ENCODE results near the gene ME3. TPM values are rescaled to one million over a fixed set of nuclear protein-coding genes. Genes with fewer than 3 reads are reported as not detected.

Gene ME3
- total and polyA plus RNA-seq, 2 experiments from 2014 or later: 3.5 to 17.2 TPM

GRCh38 chr11:86571273-86571948 is 101.0 kb downstream of the ME3 start:
- Histone ChIP-seq H3K36me3 (no peaks in the 10 kb centered on the region), H3K27me3 (no peaks in the 10 kb centered on the region), H3K4me3 (no peak overlapping the region), H3K4me1 (ENCODE audit: low read depth) (peaks cover 13% of the 10 kb centered on the region), H3K9me3 (ENCODE audit: low read depth) (no peaks in the 10 kb centered on the region), H3K27ac (no peak overlapping the region)
- TF ChIP-seq, protein P1, sequence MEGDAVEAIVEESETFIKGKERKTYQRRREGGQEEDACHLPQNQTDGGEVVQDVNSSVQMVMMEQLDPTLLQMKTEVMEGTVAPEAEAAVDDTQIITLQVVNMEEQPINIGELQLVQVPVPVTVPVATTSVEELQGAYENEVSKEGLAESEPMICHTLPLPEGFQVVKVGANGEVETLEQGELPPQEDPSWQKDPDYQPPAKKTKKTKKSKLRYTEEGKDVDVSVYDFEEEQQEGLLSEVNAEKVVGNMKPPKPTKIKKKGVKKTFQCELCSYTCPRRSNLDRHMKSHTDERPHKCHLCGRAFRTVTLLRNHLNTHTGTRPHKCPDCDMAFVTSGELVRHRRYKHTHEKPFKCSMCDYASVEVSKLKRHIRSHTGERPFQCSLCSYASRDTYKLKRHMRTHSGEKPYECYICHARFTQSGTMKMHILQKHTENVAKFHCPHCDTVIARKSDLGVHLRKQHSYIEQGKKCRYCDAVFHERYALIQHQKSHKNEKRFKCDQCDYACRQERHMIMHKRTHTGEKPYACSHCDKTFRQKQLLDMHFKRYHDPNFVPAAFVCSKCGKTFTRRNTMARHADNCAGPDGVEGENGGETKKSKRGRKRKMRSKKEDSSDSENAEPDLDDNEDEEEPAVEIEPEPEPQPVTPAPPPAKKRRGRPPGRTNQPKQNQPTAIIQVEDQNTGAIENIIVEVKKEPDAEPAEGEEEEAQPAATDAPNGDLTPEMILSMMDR (IDR thresholded peaks at IDR 0.05; ENCODE audit: low read depth, low read length): peak; percentile 39
- peak; percentile 25 to 26 for DNase-seq (ENCODE audit: low read depth in 1 of 2, low spot score in 1 of 2)

GRCh38 chr11:86570451-86570850 is 102.0 kb downstream of the ME3 start:
- TF ChIP-seq, protein P1 (IDR thresholded peaks at IDR 0.05; ENCODE audit: low read depth, low read length): no peak
- Histone ChIP-seq H3K9me3 (ENCODE audit: low read depth) (no peaks in the 10 kb centered on the region), H3K36me3 (no peaks in the 10 kb centered on the region), H3K4me1 (ENCODE audit: low read depth) (peaks cover 13% of the 10 kb centered on the region), H3K27ac (no peak overlapping the region), H3K4me3 (no peak overlapping the region), H3K27me3 (no peaks in the 10 kb centered on the region)
- no peak for DNase-seq (ENCODE audit: low read depth in 1 of 2, low spot score in 1 of 2)

- TF ChIP-seq, protein P1 (IDR thresholded peaks at IDR 0.05; ENCODE audit: low read depth, low read length): no peak
- peak in 1 of 2 donors; percentile 14 for DNase-seq (ENCODE audit: low read depth in 1 of 2, low spot score in 1 of 2)
- H3K27ac ChIP-seq: no peak overlapping the region
Measured at GRCh38 chr11:86570020-86570419, 102.4 kb downstream of the ME3 start.

DNA sequence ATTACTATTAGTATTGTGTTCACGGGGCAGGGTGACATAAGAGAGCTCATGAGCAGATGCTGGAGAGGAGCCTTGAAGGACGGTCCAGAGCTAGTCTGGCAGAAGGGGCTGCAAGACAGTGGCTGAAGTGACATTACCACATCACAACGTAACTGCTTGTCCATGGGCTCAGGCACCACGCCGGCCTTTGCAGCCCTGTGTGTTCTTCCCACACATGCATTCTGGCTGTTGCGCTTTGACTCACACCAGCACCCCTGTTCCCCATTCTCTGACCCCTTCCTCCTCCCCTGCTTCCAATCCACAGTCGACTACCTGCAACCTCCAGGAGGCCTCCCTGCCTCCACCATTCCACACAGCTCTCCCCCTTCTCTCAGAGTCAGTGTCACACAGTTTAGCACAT is 103.3 kb downstream of the ME3 start:
- H3K27ac ChIP-seq: no peak overlapping the region
- H3K4me1 ChIP-seq (ENCODE audit: low read depth): peaks cover 8% of the 10 kb centered on the region
- DNase-seq (ENCODE audit: low read depth in 1 of 2, low spot score in 1 of 2): no peak
- H3K27me3 ChIP-seq: no peaks in the 10 kb centered on the region
- no peak overlapping the region for H3K4me3 ChIP-seq
- TF ChIP-seq, protein P1 (IDR thresholded peaks at IDR 0.05; ENCODE audit: low read depth, low read length): no peak
- no peaks in the 10 kb centered on the region for H3K36me3 ChIP-seq
- no peaks in the 10 kb centered on the region for H3K9me3 ChIP-seq (ENCODE audit: low read depth)

More at GRCh38 chr11:86570020-86570419, 102.4 kb downstream of the ME3 start:
- H3K4me1 ChIP-seq (ENCODE audit: low read depth): peaks cover 13% of the 10 kb centered on the region
- H3K9me3 ChIP-seq (ENCODE audit: low read depth): no peaks in the 10 kb centered on the region
- no peaks in the 10 kb centered on the region for H3K27me3 ChIP-seq
- no peak overlapping the region for H3K4me3 ChIP-seq
- H3K36me3 ChIP-seq: no peaks in the 10 kb centered on the region

- Histone ChIP-seq H3K27ac (no peak overlapping the region), H3K36me3 (no peaks in the 10 kb centered on the region), H3K4me1 (ENCODE audit: low read depth) (no peaks in the 10 kb centered on the region), H3K9me3 (ENCODE audit: low read depth) (no peaks in the 10 kb centered on the region), H3K4me3 (no peak overlapping the region), H3K27me3 (no peaks in the 10 kb centered on the region)
- DNase-seq (ENCODE audit: low read depth in 1 of 2, low spot score in 1 of 2): no peak
- TF ChIP-seq, protein P1 (IDR thresholded peaks at IDR 0.05; ENCODE audit: low read depth, low read length): no peak
Measured at GRCh38 chr11:86565801-86566312, 106.6 kb downstream of the ME3 start.

Data from cardiac muscle cell (in vitro differentiated cells and primary cell).